Erythroblast (primary cell): ENCODE data around the gene SLAMF1.
A peak's percentile ranks its signal among the peaks of the same experiment; 100 is the strongest.

Experiments used
- DNase-seq, 2 experiments: peaks; one replicate each; lab custom pipeline; 2025; lab: John Stamatoyannopoulos, UW
- GATA1 ChIP-seq: IDR thresholded peaks from 2 replicates; pipeline ENCODE4 v1.6.1; 2011; ENCODE audit warnings: low read depth, mild to moderate bottlenecking, control low read depth, low read length, moderate library complexity
- POLR2A ChIP-seq: IDR thresholded peaks from 2 replicates; pipeline ENCODE4 v1.6.1; 2011; ENCODE audit warnings: mild to moderate bottlenecking, low read length

The SLAMF1 gene

DNA sequence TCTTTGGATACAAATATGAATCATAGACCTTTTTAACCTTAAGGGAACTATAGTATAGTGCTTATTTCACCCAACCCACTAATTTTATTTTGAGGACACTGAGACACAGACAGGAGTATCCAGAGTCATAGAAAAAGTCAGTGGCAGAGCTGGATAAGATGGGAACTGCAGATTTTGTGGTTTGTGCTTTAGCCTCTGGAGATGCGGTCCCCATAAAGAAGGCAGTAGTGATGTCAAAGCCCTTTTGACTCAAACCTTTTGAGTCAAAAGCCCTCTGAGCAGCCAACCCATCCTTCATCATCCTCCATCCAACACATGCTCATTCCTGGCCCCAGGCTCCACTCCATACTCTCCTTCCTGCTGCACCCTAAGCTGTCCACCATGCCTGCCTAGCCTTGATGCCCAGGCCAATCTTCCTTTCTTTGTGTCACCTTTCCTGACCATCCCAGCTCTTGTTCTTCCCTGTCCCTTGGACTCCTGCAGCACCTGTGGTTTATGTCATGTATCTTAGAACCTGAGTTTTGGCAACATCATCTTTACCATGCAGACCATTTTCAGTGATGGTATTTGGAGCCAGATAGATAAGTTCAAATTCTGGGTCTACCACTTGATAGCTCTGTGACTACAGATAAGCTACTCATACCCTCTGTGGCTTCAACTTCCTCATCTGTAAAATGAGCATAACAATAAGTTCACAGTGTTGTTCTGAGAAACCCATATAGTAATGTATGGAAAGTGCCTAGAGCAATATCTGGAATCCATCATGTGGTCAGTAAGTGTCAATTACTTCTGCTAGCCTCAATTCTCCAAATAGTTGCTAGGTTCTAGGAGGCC lies 20.1 kb downstream of the SLAMF1 start:
- TF ChIP-seq POLR2A (no peak), GATA1 (no peak)
- peak in 1 of 2 experiments; percentile 51 for DNase-seq

- no peak for DNase-seq
- TF ChIP-seq POLR2A (no peak), GATA1 (no peak)
Measured at GRCh38 chr1:160625725-160626498, 20.9 kb downstream of the SLAMF1 start.

GRCh38 chr1:160625321-160625720 lies 21.5 kb downstream of the SLAMF1 start:
- TF ChIP-seq POLR2A: no peak
- no peak for TF ChIP-seq GATA1
- no peak for DNase-seq

DNA sequence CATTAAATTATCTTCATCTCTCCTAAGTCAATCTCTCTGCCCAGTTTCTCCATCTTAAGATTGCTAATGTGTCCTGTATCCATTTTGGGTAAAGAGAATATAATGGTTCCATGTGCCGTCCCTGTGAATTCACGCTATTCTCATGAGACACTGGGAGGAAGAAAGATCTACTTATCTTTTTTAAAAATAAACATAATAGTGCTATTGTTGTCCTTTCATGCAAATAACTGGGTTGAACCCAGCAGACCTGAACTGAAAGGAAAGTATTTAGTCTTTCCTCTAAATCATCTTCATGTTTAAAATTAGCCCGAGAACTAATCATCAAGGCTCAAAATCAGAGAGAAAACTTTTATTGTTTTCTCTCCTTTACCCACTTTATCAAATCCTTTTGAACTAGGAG lies 22.4 kb downstream of the SLAMF1 start:
- no peak for DNase-seq
- no peak for TF ChIP-seq POLR2A
- TF ChIP-seq GATA1: no peak

- TF ChIP-seq POLR2A (no peak), GATA1 (no peak)
- DNase-seq: no peak
Measured at GRCh38 chr1:160623862-160624261, 23.0 kb downstream of the SLAMF1 start.

- no peak for TF ChIP-seq GATA1
- TF ChIP-seq POLR2A: no peak
- no peak for DNase-seq
Measured at GRCh38 chr1:160623227-160623633, 23.6 kb downstream of the SLAMF1 start.

DNA sequence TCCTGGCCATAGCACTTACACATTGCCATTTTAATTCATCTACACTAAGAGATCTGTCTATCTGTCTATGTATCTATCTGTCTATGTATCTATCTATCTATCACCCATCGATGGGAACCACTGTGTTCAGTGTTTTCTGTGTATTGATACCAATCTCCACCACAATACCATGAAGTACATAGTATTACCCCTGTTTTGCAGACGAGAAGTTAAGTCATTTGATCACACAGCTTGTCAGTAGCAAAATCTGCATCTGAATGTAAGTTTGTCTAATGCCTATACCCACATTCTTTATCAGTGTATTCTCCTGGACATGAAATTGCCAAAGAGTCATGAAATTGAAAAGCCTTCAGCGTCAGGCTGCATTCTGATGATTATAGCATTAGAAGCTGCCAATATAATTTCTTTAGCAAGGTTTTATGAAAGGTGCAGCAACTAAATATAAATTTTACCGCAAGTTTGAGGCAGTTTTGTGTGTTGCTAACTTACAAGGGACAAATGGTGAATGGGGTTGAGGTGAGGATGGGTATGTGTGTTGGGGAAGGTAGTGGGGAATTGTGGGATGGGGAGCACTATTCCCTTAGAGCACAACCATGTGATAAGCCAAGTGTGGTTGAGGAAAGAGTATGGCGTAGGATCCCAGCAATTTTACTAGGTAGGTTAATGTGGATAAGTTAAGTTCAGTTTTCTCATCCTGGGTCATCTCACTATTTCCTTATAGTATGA lies 24.2 kb downstream of the SLAMF1 start:
- DNase-seq: no peak
- TF ChIP-seq GATA1 (no peak), POLR2A (no peak)

DNA sequence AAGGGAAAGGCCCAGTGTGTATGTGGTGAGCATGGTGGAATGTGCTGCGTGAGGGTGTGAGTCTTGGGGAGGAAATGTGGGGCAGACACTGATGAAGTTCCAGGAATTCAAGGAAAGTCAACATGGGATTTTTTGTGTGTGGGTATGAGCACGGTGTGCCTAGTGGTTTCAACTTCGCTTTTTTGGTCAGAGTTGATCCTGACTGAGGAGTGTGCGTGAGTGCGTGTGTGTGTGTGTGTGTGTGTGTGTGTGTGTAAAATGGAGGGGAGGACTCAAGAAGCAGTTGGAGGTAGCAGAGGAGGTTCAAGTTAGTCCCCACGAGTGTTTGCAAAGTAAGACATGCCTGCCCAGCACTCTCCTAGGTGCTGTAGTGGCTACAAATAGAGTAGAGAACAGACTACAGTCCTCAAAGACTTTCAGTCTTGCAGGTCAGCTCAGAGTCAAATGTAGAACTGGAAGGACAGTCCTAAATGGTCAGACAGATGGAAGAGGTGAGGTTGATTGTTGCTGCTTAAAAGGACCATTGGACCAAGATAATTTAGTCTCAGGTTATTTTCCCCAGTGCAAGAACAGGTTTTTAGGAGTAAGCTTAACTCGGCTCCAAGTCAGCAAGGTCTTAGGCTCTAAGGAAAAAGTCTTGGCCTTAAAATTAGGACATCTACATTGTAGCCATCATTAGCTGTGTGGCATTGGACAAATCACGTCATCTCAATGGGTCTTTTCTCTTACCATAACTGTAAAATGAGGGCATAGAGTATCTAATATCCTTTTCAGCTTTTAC lies 25.0 kb downstream of the SLAMF1 start:
- TF ChIP-seq GATA1: no peak
- TF ChIP-seq POLR2A: no peak

GRCh38 chr1:160620942-160621632 lies 25.8 kb downstream of the SLAMF1 start:
- no peak for TF ChIP-seq POLR2A
- no peak for TF ChIP-seq GATA1
- DNase-seq: no peak

More for the DNA sequence above, 25.0 kb downstream of the SLAMF1 start:
- no peak for DNase-seq

DNA sequence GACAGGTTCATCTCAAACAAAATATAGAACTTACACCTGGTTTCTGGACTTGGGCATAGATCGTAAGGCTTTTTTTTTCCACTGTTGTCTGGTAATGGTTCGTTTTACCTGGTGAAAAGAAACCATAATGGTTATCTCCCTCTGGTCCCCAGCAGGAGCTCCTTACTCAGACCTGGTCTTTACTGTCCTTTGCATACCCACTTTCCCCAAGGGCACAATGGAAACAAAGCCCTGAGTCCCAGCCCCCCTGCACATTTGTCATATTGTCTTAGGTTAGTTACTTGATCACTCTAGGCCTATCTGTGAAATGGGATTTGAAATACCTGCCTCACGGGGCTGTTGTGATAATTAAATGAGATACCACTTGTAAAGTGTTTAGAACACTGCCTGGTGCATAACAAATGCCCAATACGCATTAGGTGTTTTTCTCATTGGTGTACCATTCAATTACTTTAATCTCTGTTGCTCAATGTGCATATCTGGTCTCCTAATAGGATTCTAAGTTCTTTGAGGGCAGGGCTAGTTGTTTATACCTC lies 27.0 kb downstream of the SLAMF1 start:
- no peak for TF ChIP-seq POLR2A
- no peak for TF ChIP-seq GATA1
- no peak for DNase-seq

GRCh38 chr1:160618763-160619274 lies 28.0 kb downstream of the SLAMF1 start:
- DNase-seq: peak; percentile 43 to 57
- TF ChIP-seq POLR2A (no peak), GATA1 (no peak)

- DNase-seq: no peak
- no peak for TF ChIP-seq POLR2A
- TF ChIP-seq GATA1: no peak
Measured at GRCh38 chr1:160618327-160618726, 28.5 kb downstream of the SLAMF1 start.
